ENCODE data around the gene PRKAG2.

PRKAG2 gene

GRCh38 chr7:151631953-151632749 is 244.8 kb downstream of the PRKAG2 start:
- peak; percentile 84 to 90 for DNase-seq (ENCODE audit: low read depth in 1 of 2, low spot score in 1 of 2)

- no peak for DNase-seq (ENCODE audit: low read depth in 1 of 2, low spot score in 1 of 2)
These were observed 245.4 kb downstream of the PRKAG2 start for GRCh38 chr7:151631570-151631952.

- no peak for DNase-seq (ENCODE audit: low read depth in 1 of 2, low spot score in 1 of 2)
These were observed 245.9 kb downstream of the PRKAG2 start for GRCh38 chr7:151630851-151631569.

GRCh38 chr7:151630358-151630757 is 246.6 kb downstream of the PRKAG2 start:
- no peak for DNase-seq (ENCODE audit: low read depth in 1 of 2, low spot score in 1 of 2)

- DNase-seq (ENCODE audit: low read depth in 1 of 2, low spot score in 1 of 2) = no peak
These were observed 247.1 kb downstream of the PRKAG2 start for GRCh38 chr7:151629713-151630272.

GRCh38 chr7:151628846-151629604 is 247.9 kb downstream of the PRKAG2 start:
- no peak for DNase-seq (ENCODE audit: low read depth in 1 of 2, low spot score in 1 of 2)

- DNase-seq (ENCODE audit: low read depth in 1 of 2, low spot score in 1 of 2) = no peak
These were observed 250.3 kb downstream of the PRKAG2 start for GRCh38 chr7:151626422-151627115.

- DNase-seq (ENCODE audit: low read depth in 1 of 2, low spot score in 1 of 2) = no peak
These were observed 251.3 kb downstream of the PRKAG2 start for GRCh38 chr7:151625606-151626005.

- no peak for DNase-seq (ENCODE audit: low read depth in 1 of 2, low spot score in 1 of 2)
These were observed 252.5 kb downstream of the PRKAG2 start for GRCh38 chr7:151624246-151624928.

GRCh38 chr7:151623766-151624165 is 253.1 kb downstream of the PRKAG2 start:
- DNase-seq (ENCODE audit: low read depth in 1 of 2, low spot score in 1 of 2) = no peak

GRCh38 chr7:151621961-151622360 is 255.0 kb downstream of the PRKAG2 start:
- DNase-seq (ENCODE audit: low read depth in 1 of 2, low spot score in 1 of 2) = no peak

GRCh38 chr7:151616443-151617213 is 260.3 kb downstream of the PRKAG2 start:
- no peak for DNase-seq (ENCODE audit: low read depth in 1 of 2, low spot score in 1 of 2)

- DNase-seq (ENCODE audit: low read depth in 1 of 2, low spot score in 1 of 2) = no peak
These were observed 261.1 kb downstream of the PRKAG2 start for GRCh38 chr7:151615784-151616183.

GRCh38 chr7:151615058-151615457 is 261.9 kb downstream of the PRKAG2 start:
- DNase-seq (ENCODE audit: low read depth in 1 of 2, low spot score in 1 of 2) = no peak

GRCh38 chr7:151614019-151614418 is 262.9 kb downstream of the PRKAG2 start:
- no peak for DNase-seq (ENCODE audit: low read depth in 1 of 2, low spot score in 1 of 2)

- no peak for DNase-seq (ENCODE audit: low read depth in 1 of 2, low spot score in 1 of 2)
These were observed 265.0 kb downstream of the PRKAG2 start for GRCh38 chr7:151611878-151612277.

- no peak for DNase-seq (ENCODE audit: low read depth in 1 of 2, low spot score in 1 of 2)
These were observed 265.9 kb downstream of the PRKAG2 start for GRCh38 chr7:151611041-151611440.

GRCh38 chr7:151608031-151608551 is 268.8 kb downstream of the PRKAG2 start:
- no peak for DNase-seq (ENCODE audit: low read depth in 1 of 2, low spot score in 1 of 2)

- no peak for DNase-seq (ENCODE audit: low read depth in 1 of 2, low spot score in 1 of 2)
These were observed 269.4 kb downstream of the PRKAG2 start for GRCh38 chr7:151607464-151607867.
